Measurements from ENCODE around the gene TMEM154.

DNA sequence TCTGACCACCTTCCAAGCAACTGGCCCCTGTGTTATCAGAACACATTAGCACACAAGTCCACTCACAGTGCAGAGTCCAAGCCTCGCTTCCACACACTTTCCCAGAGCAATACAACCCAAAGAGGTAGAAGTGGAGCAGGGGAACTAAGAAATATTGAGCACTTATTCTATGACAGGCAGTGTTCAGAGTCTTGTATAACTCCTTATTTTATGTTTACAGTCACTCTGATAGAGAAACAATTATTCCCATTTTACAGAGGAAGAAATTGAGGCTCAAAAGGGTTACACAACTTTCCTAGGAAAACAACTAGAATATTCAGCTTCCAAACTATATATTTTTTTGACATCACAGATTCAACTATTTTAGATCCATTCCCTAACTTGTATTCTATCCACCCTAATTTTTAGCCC is 18.3 kb upstream of the TMEM154 start:
- TF ChIP-seq, protein P1, sequence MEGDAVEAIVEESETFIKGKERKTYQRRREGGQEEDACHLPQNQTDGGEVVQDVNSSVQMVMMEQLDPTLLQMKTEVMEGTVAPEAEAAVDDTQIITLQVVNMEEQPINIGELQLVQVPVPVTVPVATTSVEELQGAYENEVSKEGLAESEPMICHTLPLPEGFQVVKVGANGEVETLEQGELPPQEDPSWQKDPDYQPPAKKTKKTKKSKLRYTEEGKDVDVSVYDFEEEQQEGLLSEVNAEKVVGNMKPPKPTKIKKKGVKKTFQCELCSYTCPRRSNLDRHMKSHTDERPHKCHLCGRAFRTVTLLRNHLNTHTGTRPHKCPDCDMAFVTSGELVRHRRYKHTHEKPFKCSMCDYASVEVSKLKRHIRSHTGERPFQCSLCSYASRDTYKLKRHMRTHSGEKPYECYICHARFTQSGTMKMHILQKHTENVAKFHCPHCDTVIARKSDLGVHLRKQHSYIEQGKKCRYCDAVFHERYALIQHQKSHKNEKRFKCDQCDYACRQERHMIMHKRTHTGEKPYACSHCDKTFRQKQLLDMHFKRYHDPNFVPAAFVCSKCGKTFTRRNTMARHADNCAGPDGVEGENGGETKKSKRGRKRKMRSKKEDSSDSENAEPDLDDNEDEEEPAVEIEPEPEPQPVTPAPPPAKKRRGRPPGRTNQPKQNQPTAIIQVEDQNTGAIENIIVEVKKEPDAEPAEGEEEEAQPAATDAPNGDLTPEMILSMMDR (IDR thresholded peaks at IDR 0.05) = no peak
- TF ChIP-seq EP300 (IDR thresholded peaks at IDR 0.05) = no peak

All from tibial nerve (tissue), 4 donors.